K562 (cell line): Measurements from ENCODE around the gene STEEP1. TPM values are rescaled to one million over a fixed set of nuclear protein-coding genes. Genes with fewer than 3 reads are reported as not detected.

Experiments
- ATAC-seq: fragments of 200-7000 bp; cut with Tn5 transposase; 3 replicates; pipeline ENCODE4 v1.9.1; 2020; ENCODE audit warnings: moderate library complexity
- BruUV-seq: library from RNA; stranded (reverse); fragments of 400-500 nt; replicated peaks from 2 replicates; lab custom pipeline; 2021; lab: Mats Ljungman, UMichigan
- CTCF ChIA-PET: fragments of 300-600 bp; formaldehyde crosslinking; extraction: SDS; loops from one replicate; lab custom pipeline; 2021; ENCODE audit warnings: low intra/inter-chr PET ratio; lab: Yijun Ruan, JAX
- POLR2A ChIA-PET: fragments of 300-600, 350-650 bp; sonication (Branson Sonifier 250); formaldehyde crosslinking; extraction: SDS; loops from one replicate; lab custom pipeline; 2021; ENCODE audit warnings: antibody characterized with exemption, inconsistent platforms; lab: Yijun Ruan, JAX
- DNase-seq, 4 experiments: peaks; one replicate each; pipeline versions ENCODE4 v3.0.0 to v3.0.0-alpha.2; 2011 to 2018; ENCODE audit warnings: low spot score in 3 of 4, mixed read lengths in 3 of 4; ENCODE audit errors: extremely low read depth in 1 of 4
- FAIRE-seq: peaks from 2 replicates; lab custom pipeline; 2011; peaks lifted over from hg19 to GRCh38; lab: Jason Lieb, UNC
- H2AFZ ChIP-seq: 2 replicates; pipeline ENCODE4 v1.6.0; 2011; ENCODE audit warnings: low read depth, low read length, control low read depth, inconsistent platforms
- H3K27ac ChIP-seq: fragments of 200-600 bp; 3 replicates; pipeline ENCODE4 v1.8.0; 2011; ENCODE audit warnings: low read depth, mild to moderate bottlenecking, control low read depth, inconsistent platforms, low read length, moderate library complexity, mixed read lengths; ENCODE audit errors: extremely low read depth
- H3K27me3 ChIP-seq, 2 experiments: fragments of 300-600 bp in 1 of 2; 2 replicates in 1 of 2; 3 replicates in 1 of 2; pipeline versions ENCODE4 v1.6.0 to v1.8.0; 2011; ENCODE audit warnings: inconsistent platforms in 2 of 2, low read length in 2 of 2, mild to moderate bottlenecking in 1 of 2, mixed read lengths in 1 of 2, moderate library complexity in 1 of 2; ENCODE audit not compliant: control insufficient read depth in 2 of 2, insufficient read depth in 2 of 2
- H3K36me3 ChIP-seq: fragments of 300-600 bp; 3 replicates; pipeline ENCODE4 v1.8.0; 2011; ENCODE audit warnings: mild to moderate bottlenecking, low read length, inconsistent platforms; ENCODE audit not compliant: control insufficient read depth, insufficient read depth
- H3K4me1 ChIP-seq, 2 experiments: fragments of 200-600 bp in 1 of 2; replicated peaks in 1 of 2; 2 replicates in 1 of 2; 3 replicates in 1 of 2; pipeline versions ENCODE4 v1.5.1 to v1.8.0; 2011; ENCODE audit warnings: inconsistent platforms in 2 of 2, low read length in 2 of 2, mild to moderate bottlenecking in 1 of 2, mixed read lengths in 1 of 2, moderate library complexity in 1 of 2; ENCODE audit not compliant: control insufficient read depth in 2 of 2, insufficient read depth in 2 of 2
- H3K4me2 ChIP-seq: 2 replicates; pipeline ENCODE4 v1.6.1; 2011; ENCODE audit warnings: low read length, control low read depth, inconsistent platforms, mixed read lengths; ENCODE audit not compliant: insufficient read depth
- H3K4me3 ChIP-seq: fragments of 200-600 bp; sonication (generic), shearing (Covaris generic); 2 replicates; pipeline ENCODE4 v1.5.1; 2016; ENCODE audit warnings: control low read depth, inconsistent platforms
- H3K79me2 ChIP-seq: fragments of 200-600 bp; 3 replicates; pipeline ENCODE4 v1.8.0; 2011; ENCODE audit warnings: low read length, inconsistent platforms; ENCODE audit not compliant: control insufficient read depth, insufficient read depth
- H3K9ac ChIP-seq, 2 experiments: 2 replicates each; pipeline versions ENCODE4 v1.6.0 to v1.6.1; 2011; ENCODE audit warnings: low read depth in 2 of 2, low read length in 2 of 2, control low read depth in 1 of 2, inconsistent platforms in 1 of 2, mild to moderate bottlenecking in 1 of 2, mixed read lengths in 1 of 2; ENCODE audit not compliant: insufficient read depth in 1 of 2
- H3K9me1 ChIP-seq: one replicate; pipeline ENCODE4 v1.6.0; 2011; ENCODE audit warnings: inconsistent platforms, mild to moderate bottlenecking, low read length, moderate library complexity; ENCODE audit not compliant: control insufficient read depth, insufficient read depth
- H3K9me3 ChIP-seq: replicated peaks from 2 replicates; pipeline ENCODE4 v1.5.1; 2011; ENCODE audit warnings: low read depth, low read length, inconsistent platforms; ENCODE audit not compliant: control insufficient read depth, insufficient read depth
- H4K20me1 ChIP-seq: replicated peaks from 2 replicates; pipeline ENCODE4 v1.6.1; 2011; ENCODE audit warnings: low read length, inconsistent platforms, mixed read lengths; ENCODE audit not compliant: control insufficient read depth, insufficient read depth
- HDAC8 ChIP-seq: fragments of 450-650 bp; IDR thresholded peaks from 2 replicates; pipeline ENCODE4 v1.6.1; 2016; ENCODE audit warnings: mild to moderate bottlenecking, missing genetic modification characterization, moderate library complexity, missing compliant biosample characterization
- NEUROD1 ChIP-seq: fragments of 150-350 bp; IDR thresholded peaks from 2 replicates; pipeline ENCODE4 v1.6.1; 2014; ENCODE audit warnings: borderline replicate concordance, low read length, low read depth; ENCODE audit not compliant: partially characterized antibody
- POLR2G ChIP-seq: fragments of 200-400 bp; formaldehyde crosslinking; IDR thresholded peaks from 2 replicates; pipeline ENCODE4 v1.6.1; 2017; ENCODE audit warnings: low read depth, mild to moderate bottlenecking, antibody characterized with exemption, low read length, moderate library complexity
- RBM22 ChIP-seq: fragments of 200-400 bp; formaldehyde crosslinking; IDR thresholded peaks from 2 replicates; pipeline ENCODE4 v1.6.1; 2018; ENCODE audit warnings: low read length, low read depth; ENCODE audit not compliant: poor library complexity, severe bottlenecking
- THRB ChIP-seq: fragments of 450-650 bp; formaldehyde crosslinking; conservative IDR thresholded peaks from 2 replicates; pipeline ENCODE4 v1.4.0; 2022; ENCODE audit warnings: mild to moderate bottlenecking, missing genetic modification characterization
- ZNF561 ChIP-seq: fragments of 450-650 bp; formaldehyde crosslinking; conservative IDR thresholded peaks from 2 replicates; pipeline ENCODE4 v1.4.0; 2020; ENCODE audit warnings: mild to moderate bottlenecking, moderate library complexity
- WGBS: fragments of 100-300 bp; shearing (Covaris generic); methylation state at CpG from one replicate; pipeline ENCODE4 v1.1.6; 2016; ENCODE audit warnings: low coverage, mixed read lengths; ENCODE audit not compliant: insufficient coverage; ENCODE audit errors: missing lambda C conversion rate; 5-methylcytosine and 5-hydroxymethylcytosine counted together
- in situ Hi-C: fragments of 300-500 bp; cut with MboI; formaldehyde crosslinking; loops from 4 replicates; pipeline ENCODE4 v1.15.0; 2018; ENCODE audit warnings: inconsistent platforms, mixed read lengths
- intact Hi-C: fragments of 100-400 bp; cut with micrococcal nuclease; formaldehyde crosslinking; loops from 2 replicates; pipeline ENCODE4 v1.14.2; 2022
- polyA plus RNA-seq, 8 experiments: library from polyadenylated mRNA; depleted of rRNA in 4 of 8; stranded (reverse) in 5 of 8; unstranded in 3 of 8; fragments of >200 nt; fragmentation: Nextera tagmentation in 2 of 8; fragmentation: Illumina TruSeq in 1 of 8; extraction: Ambion mirVana in 2 of 8; extraction: Trizol in 1 of 8; gene quantifications; 2 replicates each; pipeline versions ENCODE4 v1.2.1 to v1.2.3, GENCODE V29; 2011 to 2014; ENCODE audit warnings: inconsistent platforms in 1 of 8, missing spikeins in 1 of 8
- total RNA-seq, 7 experiments: library from RNA; depleted of rRNA in 6 of 7; stranded (reverse); fragments of >200 nt in 6 of 7; fragmentation: Illumina TruSeq in 2 of 7; extraction: Trizol in 2 of 7; gene quantifications; 2 replicates each; pipeline versions ENCODE4 v1.2.1 to v1.2.3, GENCODE V29; 2011 to 2021; ENCODE audit warnings: low replicate concordance in 1 of 7
- TF ChIP-seq, protein P1 (sequence below): sonication (generic); formaldehyde crosslinking; IDR thresholded peaks from 2 replicates; pipeline ENCODE4 v1.8.1; 2023; ENCODE audit warnings: mild to moderate bottlenecking, missing genetic modification reagents

The STEEP1 gene
- total and polyA plus RNA-seq, 9 of the 15 experiments (the other 6 are each of a cell fraction or from before 2014, with no cell fraction given), result 15.0 to 73.7 (median 40.3) TPM

- no peaks in the 10 kb centered on the region for H3K9me3 ChIP-seq
- in situ Hi-C loops (no loop called here), intact Hi-C loops (no loop called here)
- FAIRE-seq (no peak), DNase-seq (no peak), ATAC-seq (no peak)
- no peaks in the 10 kb centered on the region for H3K27me3 ChIP-seq
- no peaks in the 10 kb centered on the region; a peak in 1 of 5 replicates for H3K4me1 ChIP-seq
- no peak overlapping the region for H3K9ac ChIP-seq
- ChIA-PET POLR2A (no interaction called here), CTCF (no interaction called here)
- WGBS, result 85% methylated on average over 3 of the region's 3 CpGs
- peaks cover 21% of the 10 kb centered on the region; the same call in 2 of the 3 replicates for H3K36me3 ChIP-seq
- no peak overlapping the region for H3K4me3 ChIP-seq
- H3K79me2 ChIP-seq, result no peaks in the 10 kb centered on the region
- TF ChIP-seq THRB (CRISPR knock-in tag), result no peak
- no peak overlapping the region for H3K27ac ChIP-seq
- H3K4me2 ChIP-seq, result no peak overlapping the region
- H3K9me1 ChIP-seq, result peaks cover 3% of the 10 kb centered on the region
- H2AFZ ChIP-seq, result no peak overlapping the region
- BruUV-seq, result no TSS peak
- no peaks in the 10 kb centered on the region; the same call in 1 of the 2 replicates for H4K20me1 ChIP-seq
These were observed 27.7 kb downstream of the STEEP1 start for GRCh38 chrX:119537487-119537886.

- no peak overlapping the region for H3K27ac ChIP-seq
- H3K9ac ChIP-seq, result no peak overlapping the region
- no peaks in the 10 kb centered on the region for H3K4me1 ChIP-seq
- H3K4me2 ChIP-seq, result no peak overlapping the region
- CTCF ChIA-PET, result no interaction called here
- no peak for TF ChIP-seq POLR2G
- TF ChIP-seq ZNF561 (CRISPR knock-in tag), result no peak
- TF ChIP-seq HDAC8 (tag), result no peak
- TF ChIP-seq, protein P1, sequence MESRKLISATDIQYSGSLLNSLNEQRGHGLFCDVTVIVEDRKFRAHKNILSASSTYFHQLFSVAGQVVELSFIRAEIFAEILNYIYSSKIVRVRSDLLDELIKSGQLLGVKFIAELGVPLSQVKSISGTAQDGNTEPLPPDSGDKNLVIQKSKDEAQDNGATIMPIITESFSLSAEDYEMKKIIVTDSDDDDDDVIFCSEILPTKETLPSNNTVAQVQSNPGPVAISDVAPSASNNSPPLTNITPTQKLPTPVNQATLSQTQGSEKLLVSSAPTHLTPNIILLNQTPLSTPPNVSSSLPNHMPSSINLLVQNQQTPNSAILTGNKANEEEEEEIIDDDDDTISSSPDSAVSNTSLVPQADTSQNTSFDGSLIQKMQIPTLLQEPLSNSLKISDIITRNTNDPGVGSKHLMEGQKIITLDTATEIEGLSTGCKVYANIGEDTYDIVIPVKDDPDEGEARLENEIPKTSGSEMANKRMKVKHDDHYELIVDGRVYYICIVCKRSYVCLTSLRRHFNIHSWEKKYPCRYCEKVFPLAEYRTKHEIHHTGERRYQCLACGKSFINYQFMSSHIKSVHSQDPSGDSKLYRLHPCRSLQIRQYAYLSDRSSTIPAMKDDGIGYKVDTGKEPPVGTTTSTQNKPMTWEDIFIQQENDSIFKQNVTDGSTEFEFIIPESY (CRISPR knock-in tag), result no peak
- TF ChIP-seq RBM22, result no peak
- no peak for TF ChIP-seq NEUROD1
- no peak overlapping the region for H3K4me3 ChIP-seq
- ATAC-seq, result no peak
- no TSS peak for BruUV-seq
- POLR2A ChIA-PET, result no interaction called here
- no peaks in the 10 kb centered on the region for H3K9me1 ChIP-seq
- DNase-seq, result no peak
- 71% methylated on average over 5 of the region's 9 CpGs for WGBS
- no peaks in the 10 kb centered on the region for H3K36me3 ChIP-seq
- intact Hi-C loops (no loop called here), in situ Hi-C loops (no loop called here)
- no peaks in the 10 kb centered on the region for H3K27me3 ChIP-seq
- no peaks in the 10 kb centered on the region for H4K20me1 ChIP-seq
- H2AFZ ChIP-seq, result no peak overlapping the region
- no peaks in the 10 kb centered on the region for H3K79me2 ChIP-seq
- no peaks in the 10 kb centered on the region for H3K9me3 ChIP-seq
- no peak for FAIRE-seq
These were observed 35.6 kb downstream of the STEEP1 start for GRCh38 chrX:119529345-119530276.
